ENCODE results near the gene IER3. TPM values are rescaled to one million over a fixed set of nuclear protein-coding genes. Genes with fewer than 3 reads are reported as not detected.
A peak's percentile ranks its signal among the peaks of the same experiment; 100 is the strongest.

IER3 gene
- total RNA-seq = 100 to 1,000 TPM; 174 to 197 TPM

DNA sequence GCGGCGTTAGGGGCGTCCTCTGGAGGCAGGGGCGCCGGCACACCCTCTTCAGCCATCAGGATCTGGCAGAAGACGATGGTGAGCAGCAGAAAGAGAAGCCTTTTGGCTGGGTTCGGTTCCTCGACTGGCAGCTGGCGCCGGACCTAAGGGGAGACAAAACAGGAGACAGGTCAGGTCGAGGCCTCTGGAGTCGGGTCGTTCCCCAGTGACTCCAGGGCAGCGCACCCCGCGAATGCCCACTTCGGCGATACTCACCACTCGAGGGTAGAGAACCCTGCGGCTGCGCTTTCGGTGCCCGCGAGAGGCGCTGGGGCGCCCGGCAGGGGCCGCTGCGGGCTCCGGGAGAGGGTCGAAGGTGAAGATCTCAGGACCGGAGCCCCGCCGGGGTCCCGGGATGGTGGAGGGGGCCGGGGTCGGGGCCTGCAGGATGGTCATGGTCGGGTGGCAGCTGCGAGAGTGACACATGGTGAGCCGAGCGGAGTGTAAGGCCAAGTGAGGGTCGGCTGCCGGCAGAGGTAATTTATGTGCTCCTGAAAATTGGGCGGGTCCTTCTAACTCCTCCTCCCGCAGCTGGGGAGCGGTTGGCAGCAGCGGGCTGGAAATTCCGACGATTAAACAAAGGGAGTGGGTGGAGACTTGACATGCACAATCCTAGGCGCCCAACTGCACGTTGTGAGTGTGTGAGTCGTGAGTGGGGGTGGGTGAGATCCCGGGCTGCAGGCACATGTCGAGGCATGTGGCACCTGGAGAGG, at the start of gene IER3:
Gene IER3 (minus strand): TSS at position 494 of the 752 bp plus-strand sequence. CDS start 29 bp downstream, at position 465.
- Mint-ChIP-seq H3K27ac (peak within 1 kb of the TSS; percentile 98), H3K4me3 (peak within 1 kb of the TSS; percentile 97 to 98), H3K27me3 (ENCODE audit: low read depth) (no peaks in the 10 kb centered on the region), H3K36me3 (ENCODE audit: insufficient read depth in 2 of 2) (peaks cover 28 to 41% of the 10 kb centered on the region in 2 donors), H3K4me1 (ENCODE audit: low read depth) (peaks cover 79% of the 10 kb centered on the region), H3K9me3 (no peaks in the 10 kb centered on the region)
- peak; percentile 88 for DNase-seq
- peak; percentile 54 to 56 for ATAC-seq (replicated peaks in 1 of 2)

GRCh38 chr6:30793521-30794194, 49.3 kb upstream of the IER3 start:
- peaks cover 75% of the 10 kb centered on the region for H3K4me1 Mint-ChIP-seq (ENCODE audit: low read depth)
- peak overlapping the region; percentile 76 for H3K27ac Mint-ChIP-seq
- H3K9me3 Mint-ChIP-seq = no peaks in the 10 kb centered on the region
- H3K36me3 Mint-ChIP-seq (ENCODE audit: insufficient read depth in 2 of 2) = peaks cover 0 to 4% of the 10 kb centered on the region in 2 donors
- DNase-seq (peak in 1 of 2 donors; percentile 13), ATAC-seq (replicated peaks in 1 of 2) (peak; percentile 74 to 87)
- H3K27me3 Mint-ChIP-seq (ENCODE audit: low read depth) = no peaks in the 10 kb centered on the region
- peak overlapping the region; percentile 80 to 81 for H3K4me3 Mint-ChIP-seq

GRCh38 chr6:30792786-30793185, 48.4 kb upstream of the IER3 start:
- peaks cover 0 to 4% of the 10 kb centered on the region in 2 donors for H3K36me3 Mint-ChIP-seq (ENCODE audit: insufficient read depth in 2 of 2)
- no peaks in the 10 kb centered on the region for H3K27me3 Mint-ChIP-seq (ENCODE audit: low read depth)
- peak overlapping the region in 1 of 2 donors; percentile 42 for H3K4me3 Mint-ChIP-seq
- DNase-seq = no peak
- ATAC-seq (replicated peaks in 1 of 2) = no peak
- peak overlapping the region; percentile 73 for H3K27ac Mint-ChIP-seq
- no peaks in the 10 kb centered on the region for H3K9me3 Mint-ChIP-seq
- H3K4me1 Mint-ChIP-seq (ENCODE audit: low read depth) = peaks cover 78% of the 10 kb centered on the region

GRCh38 chr6:30790724-30791383, 46.5 kb upstream of the IER3 start:
- H3K27ac Mint-ChIP-seq = no peak overlapping the region
- no peaks in the 10 kb centered on the region for H3K9me3 Mint-ChIP-seq
- ATAC-seq (replicated peaks in 1 of 2) = no peak
- peak overlapping the region in 1 of 2 donors; percentile 40 for H3K4me3 Mint-ChIP-seq
- no peaks in the 10 kb centered on the region for H3K27me3 Mint-ChIP-seq (ENCODE audit: low read depth)
- no peak for DNase-seq
- peaks cover 0 to 4% of the 10 kb centered on the region in 2 donors for H3K36me3 Mint-ChIP-seq (ENCODE audit: insufficient read depth in 2 of 2)
- H3K4me1 Mint-ChIP-seq (ENCODE audit: low read depth) = peaks cover 91% of the 10 kb centered on the region

DNA sequence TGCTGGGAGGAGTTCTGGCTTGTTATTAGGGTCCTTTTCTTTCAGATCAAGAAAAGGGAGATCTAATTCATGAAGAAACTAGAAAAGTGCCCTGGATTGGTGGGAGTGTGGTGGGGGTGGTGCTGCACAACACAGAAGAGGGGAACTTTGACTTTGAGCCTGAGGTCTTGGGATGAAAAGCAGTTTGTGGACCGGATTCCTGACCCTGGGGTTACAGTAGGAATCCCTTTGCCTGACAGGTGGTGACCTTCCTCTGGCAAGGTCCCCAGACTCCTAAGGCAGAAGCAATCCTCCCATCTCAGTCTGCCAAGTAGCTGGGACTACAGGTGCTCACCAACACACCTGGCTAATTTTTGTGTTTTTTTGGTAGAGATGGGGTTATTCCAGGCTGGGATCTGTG, 45.3 kb upstream of the IER3 start:
- peaks cover 0 to 4% of the 10 kb centered on the region in 2 donors for H3K36me3 Mint-ChIP-seq (ENCODE audit: insufficient read depth in 2 of 2)

GRCh38 chr6:30787954-30788353, 43.6 kb upstream of the IER3 start:
- peaks cover 77% of the 10 kb centered on the region for H3K4me1 Mint-ChIP-seq (ENCODE audit: low read depth)
- peak in 1 of 2 donors; percentile 59 for DNase-seq
- H3K36me3 Mint-ChIP-seq (ENCODE audit: insufficient read depth in 2 of 2) = peaks cover 0 to 4% of the 10 kb centered on the region in 2 donors

More for the DNA sequence above, 45.3 kb upstream of the IER3 start:
- Mint-ChIP-seq H3K27ac (no peak overlapping the region), H3K4me3 (peak overlapping the region in 1 of 2 donors; percentile 75), H3K27me3 (ENCODE audit: low read depth) (no peaks in the 10 kb centered on the region), H3K9me3 (peaks cover 0 to 1% of the 10 kb centered on the region in 2 donors), H3K4me1 (ENCODE audit: low read depth) (peaks cover 90% of the 10 kb centered on the region)
- ATAC-seq (replicated peaks in 1 of 2) = no peak
- no peak for DNase-seq

GRCh38 chr6:30782425-30783014, 38.2 kb upstream of the IER3 start:
- DNase-seq (no peak), ATAC-seq (replicated peaks in 1 of 2) (no peak)
- no peaks in the 10 kb centered on the region for H3K27me3 Mint-ChIP-seq (ENCODE audit: low read depth)
- H3K27ac Mint-ChIP-seq = no peak overlapping the region
- peaks cover 81% of the 10 kb centered on the region for H3K4me1 Mint-ChIP-seq (ENCODE audit: low read depth)
- H3K4me3 Mint-ChIP-seq = peak overlapping the region in 1 of 2 donors; percentile 81
- peaks cover 0 to 1% of the 10 kb centered on the region in 2 donors for H3K9me3 Mint-ChIP-seq
- H3K36me3 Mint-ChIP-seq (ENCODE audit: insufficient read depth in 2 of 2) = peaks cover 0 to 4% of the 10 kb centered on the region in 2 donors

More at GRCh38 chr6:30787954-30788353, 43.6 kb upstream of the IER3 start:
- peak; percentile 67 to 87 for ATAC-seq (replicated peaks in 1 of 2)
- Mint-ChIP-seq H3K27ac (peak overlapping the region; percentile 43), H3K9me3 (peaks cover 0 to 1% of the 10 kb centered on the region in 2 donors), H3K4me3 (peak overlapping the region; percentile 57 to 75), H3K27me3 (ENCODE audit: low read depth) (no peaks in the 10 kb centered on the region)

DNA sequence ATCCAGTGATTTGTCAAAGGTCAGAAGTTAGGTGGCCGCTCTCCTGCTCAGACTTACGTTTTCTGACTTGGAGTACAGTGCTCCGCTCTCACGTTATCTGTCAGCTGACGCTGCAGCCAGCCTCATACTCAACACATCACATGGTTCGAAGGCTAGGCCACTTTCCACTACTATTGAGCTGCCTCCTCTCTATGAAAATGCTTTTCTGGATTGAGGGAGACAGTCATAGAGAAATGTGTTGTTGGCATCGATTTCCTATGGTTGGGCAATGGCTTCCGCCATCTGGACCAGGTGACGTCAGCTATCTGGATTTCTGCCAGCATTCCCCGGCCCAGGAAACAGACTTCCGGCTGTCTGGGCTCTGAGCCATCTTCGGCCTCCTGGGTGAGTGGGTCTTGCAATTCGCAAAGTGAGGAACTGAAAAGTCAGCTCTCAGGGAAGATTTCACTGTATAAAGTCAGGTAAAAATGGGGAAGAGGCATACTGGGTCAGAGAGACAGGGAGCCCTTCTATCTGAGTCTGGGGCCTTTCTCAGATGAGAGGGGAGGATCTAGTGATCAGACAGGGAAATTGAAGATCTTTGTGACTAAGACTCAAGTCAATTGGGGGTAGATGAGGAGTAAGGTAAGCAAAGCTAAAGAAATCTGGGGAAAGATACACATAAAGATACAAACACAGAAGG, 37.5 kb upstream of the IER3 start:
- Mint-ChIP-seq H3K4me3 (peak overlapping the region; percentile 6 to 81), H3K36me3 (ENCODE audit: insufficient read depth in 2 of 2) (peaks cover 0 to 4% of the 10 kb centered on the region in 2 donors), H3K4me1 (ENCODE audit: low read depth) (peaks cover 81% of the 10 kb centered on the region), H3K27me3 (ENCODE audit: low read depth) (no peaks in the 10 kb centered on the region), H3K9me3 (peaks cover 0 to 1% of the 10 kb centered on the region in 2 donors), H3K27ac (no peak overlapping the region)
- peak; percentile 53 to 61 for ATAC-seq (replicated peaks in 1 of 2)
- DNase-seq = no peak

DNA sequence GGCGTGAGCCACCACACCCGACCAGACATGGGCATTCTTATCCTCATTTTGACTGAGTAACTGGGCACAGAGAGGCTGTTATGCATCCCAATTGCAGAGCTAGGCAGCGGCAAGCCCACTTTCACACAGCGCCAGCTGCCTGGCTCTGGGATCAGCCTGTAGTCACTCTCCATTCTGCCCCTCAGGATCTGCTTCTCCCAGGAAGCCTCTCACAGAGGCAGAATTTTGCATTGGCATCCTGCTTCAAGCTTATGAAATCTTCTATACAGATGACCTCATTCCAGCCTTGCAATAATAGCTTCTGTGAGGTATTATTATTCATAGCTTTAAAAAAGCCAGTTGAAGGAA, 37.0 kb upstream of the IER3 start:
- H3K27me3 Mint-ChIP-seq (ENCODE audit: low read depth) = no peaks in the 10 kb centered on the region
- DNase-seq (no peak), ATAC-seq (replicated peaks in 1 of 2) (no peak)
- peaks cover 0 to 4% of the 10 kb centered on the region in 2 donors for H3K36me3 Mint-ChIP-seq (ENCODE audit: insufficient read depth in 2 of 2)
- H3K4me3 Mint-ChIP-seq = no peak overlapping the region
- H3K27ac Mint-ChIP-seq = peak overlapping the region; percentile 13
- peaks cover 0 to 1% of the 10 kb centered on the region in 2 donors for H3K9me3 Mint-ChIP-seq
- peaks cover 79% of the 10 kb centered on the region for H3K4me1 Mint-ChIP-seq (ENCODE audit: low read depth)

GRCh38 chr6:30780642-30780920, 36.2 kb upstream of the IER3 start:
- peaks cover 71% of the 10 kb centered on the region for H3K4me1 Mint-ChIP-seq (ENCODE audit: low read depth)
- peaks cover 0 to 2% of the 10 kb centered on the region in 2 donors for H3K36me3 Mint-ChIP-seq (ENCODE audit: insufficient read depth in 2 of 2)
- DNase-seq (no peak), ATAC-seq (replicated peaks in 1 of 2) (no peak)
- H3K27ac Mint-ChIP-seq = no peak overlapping the region
- H3K4me3 Mint-ChIP-seq = no peak overlapping the region
- H3K9me3 Mint-ChIP-seq = peaks cover 0 to under 1% of the 10 kb centered on the region in 2 donors
- no peaks in the 10 kb centered on the region for H3K27me3 Mint-ChIP-seq (ENCODE audit: low read depth)

DNA sequence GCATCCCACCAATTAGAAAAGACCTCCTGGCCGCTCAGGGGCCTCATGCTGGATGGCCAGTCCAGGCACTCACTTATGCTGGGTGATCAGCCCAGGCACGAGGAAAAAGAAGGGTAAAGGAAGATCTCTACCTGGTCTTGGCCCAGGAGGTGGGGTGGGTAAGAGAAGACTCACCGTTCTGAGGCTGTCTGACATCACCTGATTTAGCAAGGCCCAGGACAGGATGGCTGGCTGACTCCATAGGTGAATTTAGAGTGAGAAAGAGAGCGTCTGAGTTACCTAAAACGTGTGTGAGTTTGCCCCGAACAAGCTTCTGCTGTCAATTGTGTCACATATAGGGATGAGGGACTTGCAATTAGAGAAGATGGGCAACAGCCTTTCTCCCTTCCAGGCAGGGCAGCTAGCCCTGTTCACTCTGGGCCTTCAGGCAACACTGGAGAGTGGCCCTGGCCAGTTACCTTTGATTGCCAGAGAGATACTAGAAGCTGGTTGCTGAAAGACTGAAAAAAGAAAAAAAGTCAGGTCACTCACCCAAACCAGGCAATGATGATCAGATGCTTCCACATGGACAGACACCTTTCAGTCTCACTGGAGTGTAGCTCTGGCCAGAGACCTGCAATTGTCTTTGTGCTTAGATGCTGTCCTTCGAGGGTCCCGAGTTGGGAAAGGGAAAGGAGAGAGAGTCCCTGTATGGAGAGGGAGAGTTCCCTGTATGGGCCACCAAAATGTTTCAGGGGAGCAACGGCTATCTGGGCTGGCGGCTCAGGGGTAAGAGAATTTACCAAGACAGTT, 35.7 kb upstream of the IER3 start:
- Mint-ChIP-seq H3K36me3 (ENCODE audit: insufficient read depth in 2 of 2) (peaks cover 0 to 2% of the 10 kb centered on the region in 2 donors), H3K27me3 (ENCODE audit: low read depth) (no peaks in the 10 kb centered on the region), H3K4me1 (ENCODE audit: low read depth) (peaks cover 66% of the 10 kb centered on the region), H3K27ac (peak overlapping the region; percentile 69), H3K9me3 (no peaks in the 10 kb centered on the region), H3K4me3 (peak overlapping the region in 1 of 2 donors; percentile 60)
- no peak for DNase-seq
- no peak for ATAC-seq (replicated peaks in 1 of 2)
